Liver (tissue), 3 donors: ENCODE results near the gene CABP4.

Experiments used
- CTCF ChIP-seq: fragments of 150-350 bp; IDR thresholded peaks from 2 replicates; pipeline ENCODE4 v1.5.1; 2017; ENCODE audit warnings: improper control_type of control experiment, low read depth, low read length; ENCODE audit not compliant: missing input control
- JUND ChIP-seq, 2 donors: IDR thresholded peaks; 2 replicates each; pipeline ENCODE4 v1.6.1; 2016; ENCODE audit warnings: antibody characterized with exemption in 2 of 2
- RAD21 ChIP-seq, 2 donors: IDR thresholded peaks; 2 replicates each; pipeline ENCODE4 v1.6.1; 2016; ENCODE audit warnings: antibody characterized with exemption in 2 of 2, mild to moderate bottlenecking in 2 of 2
- REST ChIP-seq: IDR thresholded peaks from 2 replicates; pipeline ENCODE4 v1.6.1; 2016; ENCODE audit warnings: antibody characterized with exemption, mild to moderate bottlenecking
- YY1 ChIP-seq: IDR thresholded peaks from 2 replicates; pipeline ENCODE4 v1.6.1; 2016; ENCODE audit warnings: antibody characterized with exemption, mild to moderate bottlenecking
- ZBTB33 ChIP-seq: IDR thresholded peaks from 2 replicates; pipeline ENCODE4 v1.6.1; 2016; ENCODE audit warnings: antibody characterized with exemption
- donor health status: healthy.
- donor health status: healthy.

- TF ChIP-seq YY1 (no peak), REST (no peak), JUND (IDR thresholded peaks at IDR 0.05) (no peak), CTCF (no peak), RAD21 (IDR thresholded peaks at IDR 0.05) (no peak), ZBTB33 (no peak)
These were observed 49.1 kb downstream of the CABP4 start for GRCh38 chr11:67504005-67504949.
